ENCODE data around the gene MBTPS1.

The MBTPS1 gene

DNA sequence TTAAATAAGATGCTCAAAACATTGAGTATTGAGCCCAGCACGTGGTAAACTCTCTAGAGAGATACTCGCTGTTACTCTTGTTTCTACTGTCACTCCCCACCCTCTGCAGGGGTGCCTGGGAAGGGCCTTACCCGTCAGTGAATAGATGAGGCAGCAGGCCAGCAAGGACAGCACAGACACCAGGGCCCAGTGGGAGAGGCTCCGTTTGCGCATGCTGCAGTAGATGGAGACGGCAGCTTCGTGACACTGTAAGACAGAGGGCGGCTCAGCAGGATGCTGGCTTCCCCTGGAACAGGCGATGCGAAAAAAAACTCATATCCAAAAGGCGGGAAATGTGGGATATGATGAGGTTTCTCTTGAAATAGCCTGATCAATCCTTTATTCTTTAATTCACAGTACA lies 94.1 kb downstream of the MBTPS1 start:
- Histone ChIP-seq H3K79me2 (ENCODE audit: insufficient read depth, low read length) (no peaks in the 10 kb centered on the region), H4K20me1 (ENCODE audit: insufficient read depth, low read length) (no peaks in the 10 kb centered on the region), H3K36me3 (ENCODE audit: insufficient read depth, low read length) (no peaks in the 10 kb centered on the region; the same call in 1 of the 2 replicates), H3F3A (ENCODE audit: insufficient read depth, low read length) (no peaks in the 10 kb centered on the region), H3K4me1 (ENCODE audit: insufficient read depth, low read length, severe bottlenecking) (no peaks in the 10 kb centered on the region), H3K27me3 (ENCODE audit: insufficient read depth, low read length) (peaks cover 11% of the 10 kb centered on the region; the same call in 1 of the 2 replicates), H3K4me3 (ENCODE audit: low read depth, low read length, poor library complexity, severe bottlenecking) (no peak overlapping the region), H3K9me2 (ENCODE audit: low read depth, low read length) (no peaks in the 10 kb centered on the region), H3K27ac (ENCODE audit: low read depth, low read length, poor library complexity, severe bottlenecking) (no peak overlapping the region), H2AFZ (ENCODE audit: low read length) (no peak overlapping the region), H3K4me2 (ENCODE audit: low read length) (no peak overlapping the region), H3K9me3 (ENCODE audit: low read length) (peaks cover 10% of the 10 kb centered on the region), H3K9ac (ENCODE audit: low read length) (no peak overlapping the region)
- no peak for TF ChIP-seq CTCF (IDR thresholded peaks at IDR 0.05; ENCODE audit: low read length)
- TF ChIP-seq EZH2 (IDR thresholded peaks at IDR 0.05; ENCODE audit: borderline replicate concordance, low read length) = no peak

DNA sequence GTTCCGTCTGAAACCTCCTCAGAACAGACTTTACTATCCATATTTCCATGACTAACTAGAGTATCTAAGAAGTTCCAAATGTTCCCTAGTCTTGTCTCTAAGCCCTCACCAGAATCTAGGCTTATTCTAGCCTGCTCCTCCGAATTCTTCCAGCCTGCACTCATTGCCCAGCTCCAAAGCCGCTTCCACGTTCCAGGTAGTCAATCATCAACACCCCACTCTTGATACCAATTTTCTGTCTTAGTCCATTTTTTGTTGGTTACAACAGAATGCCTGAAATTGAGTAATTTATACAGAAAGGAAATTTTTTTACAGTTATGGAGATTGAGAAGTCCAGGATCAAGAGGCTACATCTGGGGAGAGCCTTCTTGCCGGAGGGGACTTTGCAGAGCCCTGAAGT lies 95.3 kb downstream of the MBTPS1 start:
- Histone ChIP-seq H3K4me3 (ENCODE audit: low read depth, low read length, poor library complexity, severe bottlenecking) (no peak overlapping the region), H2AFZ (ENCODE audit: low read length) (no peak overlapping the region), H3K27me3 (ENCODE audit: insufficient read depth, low read length) (peaks cover 11% of the 10 kb centered on the region; the same call in 1 of the 2 replicates), H3K79me2 (ENCODE audit: insufficient read depth, low read length) (no peaks in the 10 kb centered on the region), H3K4me1 (ENCODE audit: insufficient read depth, low read length, severe bottlenecking) (no peaks in the 10 kb centered on the region), H3K9me2 (ENCODE audit: low read depth, low read length) (no peaks in the 10 kb centered on the region), H3K4me2 (ENCODE audit: low read length) (no peak overlapping the region), H3F3A (ENCODE audit: insufficient read depth, low read length) (no peaks in the 10 kb centered on the region), H3K9ac (ENCODE audit: low read length) (no peak overlapping the region), H4K20me1 (ENCODE audit: insufficient read depth, low read length) (no peaks in the 10 kb centered on the region), H3K36me3 (ENCODE audit: insufficient read depth, low read length) (no peaks in the 10 kb centered on the region; the same call in 1 of the 2 replicates), H3K9me3 (ENCODE audit: low read length) (peaks cover 10% of the 10 kb centered on the region), H3K27ac (ENCODE audit: low read depth, low read length, poor library complexity, severe bottlenecking) (no peak overlapping the region)
- no peak for TF ChIP-seq EZH2 (IDR thresholded peaks at IDR 0.05; ENCODE audit: borderline replicate concordance, low read length)
- TF ChIP-seq CTCF (IDR thresholded peaks at IDR 0.05; ENCODE audit: low read length) = no peak

DNA sequence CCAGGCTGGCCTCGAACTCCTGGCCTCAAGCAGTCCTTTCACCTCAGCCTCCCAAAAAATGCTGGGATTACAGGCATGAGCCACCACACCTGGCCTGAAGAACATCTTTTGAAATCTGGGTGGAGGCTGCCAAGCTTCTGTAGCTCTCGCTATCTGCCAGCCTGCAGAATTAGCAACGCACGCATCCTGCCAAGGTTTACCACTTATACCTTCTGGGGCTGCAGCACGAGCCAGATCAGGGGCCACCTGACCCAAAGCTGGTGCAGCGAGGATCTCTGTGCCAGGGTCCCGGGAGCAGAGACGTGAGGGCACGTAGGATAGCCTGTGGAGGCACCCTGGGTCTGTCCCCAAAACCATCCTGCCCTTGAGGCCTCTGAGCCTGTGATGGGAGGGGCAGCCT lies 96.4 kb downstream of the MBTPS1 start:
- H2AFZ ChIP-seq (ENCODE audit: low read length) = no peak overlapping the region
- no peaks in the 10 kb centered on the region; the same call in 1 of the 2 replicates for H3K36me3 ChIP-seq (ENCODE audit: insufficient read depth, low read length)
- H3K27me3 ChIP-seq (ENCODE audit: insufficient read depth, low read length) = peaks cover 11% of the 10 kb centered on the region; the same call in 1 of the 2 replicates
- no peaks in the 10 kb centered on the region for H3K79me2 ChIP-seq (ENCODE audit: insufficient read depth, low read length)
- no peaks in the 10 kb centered on the region for H3K4me1 ChIP-seq (ENCODE audit: insufficient read depth, low read length, severe bottlenecking)
- H4K20me1 ChIP-seq (ENCODE audit: insufficient read depth, low read length) = no peaks in the 10 kb centered on the region
- H3K4me2 ChIP-seq (ENCODE audit: low read length) = no peak overlapping the region
- H3K4me3 ChIP-seq (ENCODE audit: low read depth, low read length, poor library complexity, severe bottlenecking) = no peak overlapping the region
- TF ChIP-seq EZH2 (IDR thresholded peaks at IDR 0.05; ENCODE audit: borderline replicate concordance, low read length) (no peak), CTCF (IDR thresholded peaks at IDR 0.05; ENCODE audit: low read length) (no peak)
- H3F3A ChIP-seq (ENCODE audit: insufficient read depth, low read length) = no peaks in the 10 kb centered on the region
- no peaks in the 10 kb centered on the region for H3K9me2 ChIP-seq (ENCODE audit: low read depth, low read length)
- H3K9ac ChIP-seq (ENCODE audit: low read length) = no peak overlapping the region
- H3K27ac ChIP-seq (ENCODE audit: low read depth, low read length, poor library complexity, severe bottlenecking) = no peak overlapping the region
- H3K9me3 ChIP-seq (ENCODE audit: low read length) = peaks cover 10% of the 10 kb centered on the region

All from OCI-LY1 (cell line).